ENCODE results near the gene IL1R1. TPM values are rescaled to one million over a fixed set of nuclear protein-coding genes. Genes with fewer than 3 reads are reported as not detected.

The IL1R1 gene
- total and polyA plus RNA-seq, 12 donors: 8.6 to 153 (median 126) TPM

DNA sequence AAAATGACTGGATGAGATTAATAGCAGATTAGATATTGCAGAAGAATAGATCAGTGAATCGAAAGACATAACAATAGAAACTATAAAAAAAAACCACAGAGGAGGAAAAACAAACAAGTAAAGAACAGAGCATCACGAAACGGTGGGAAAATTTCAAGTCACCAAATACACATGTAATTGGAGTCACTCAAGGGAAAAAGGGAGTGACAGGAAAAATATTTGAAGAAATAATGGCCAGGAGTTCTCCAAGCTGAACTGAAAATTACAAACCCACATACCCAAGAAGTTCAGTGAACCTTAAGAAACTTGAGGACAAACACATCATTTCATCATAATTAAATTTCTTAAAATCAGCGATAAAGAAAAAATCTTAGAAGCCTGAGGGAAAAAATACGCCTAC is 11.0 kb upstream of the IL1R1 start:
- WGBS, 4 donors: 81 to 95% (median 92%) methylated on average over 5 of the region's 5 CpGs
- H3K36me3 ChIP-seq (replicated peaks in 1 of 2): no peaks in the 10 kb centered on the region
- H3K27me3 ChIP-seq: no peaks in the 10 kb centered on the region
- H3K4me1 ChIP-seq (replicated peaks in 1 of 2): peaks cover 0 to 4% of the 10 kb centered on the region in 2 donors
- DNase-seq: no peak
- intact Hi-C loops (cut with DNase I): no loop called here
- H3K27ac ChIP-seq: no peak overlapping the region
- no peak overlapping the region for H3K4me3 ChIP-seq
- TF ChIP-seq CTCF (IDR thresholded peaks at IDR 0.05) (no peak), POLR2A (IDR thresholded peaks at IDR 0.05) (no peak)
- peaks cover 0 to 6% (median 0%) of the 10 kb centered on the region in 3 donors for H3K9me3 ChIP-seq (replicated peaks in 1 of 3)

- no peaks in the 10 kb centered on the region for H3K9me3 ChIP-seq (replicated peaks in 1 of 3)
- intact Hi-C loops (cut with DNase I): no loop called here
- 87 to 95% (median 89%) methylated on average over 2 of the region's 2 CpGs for WGBS, 4 donors
- peaks cover 3 to 6% of the 10 kb centered on the region in 2 donors for H3K4me1 ChIP-seq (replicated peaks in 1 of 2)
- DNase-seq: no peak
- no peak overlapping the region for H3K4me3 ChIP-seq
- no peak for TF ChIP-seq CTCF (IDR thresholded peaks at IDR 0.05)
- no peak for TF ChIP-seq POLR2A (IDR thresholded peaks at IDR 0.05)
- H3K36me3 ChIP-seq (replicated peaks in 1 of 2): no peaks in the 10 kb centered on the region
- H3K27ac ChIP-seq: no peak overlapping the region
- no peaks in the 10 kb centered on the region for H3K27me3 ChIP-seq
Observed at GRCh38 chr2:102137138-102137537, 5.4 kb upstream of the IL1R1 start.

DNA sequence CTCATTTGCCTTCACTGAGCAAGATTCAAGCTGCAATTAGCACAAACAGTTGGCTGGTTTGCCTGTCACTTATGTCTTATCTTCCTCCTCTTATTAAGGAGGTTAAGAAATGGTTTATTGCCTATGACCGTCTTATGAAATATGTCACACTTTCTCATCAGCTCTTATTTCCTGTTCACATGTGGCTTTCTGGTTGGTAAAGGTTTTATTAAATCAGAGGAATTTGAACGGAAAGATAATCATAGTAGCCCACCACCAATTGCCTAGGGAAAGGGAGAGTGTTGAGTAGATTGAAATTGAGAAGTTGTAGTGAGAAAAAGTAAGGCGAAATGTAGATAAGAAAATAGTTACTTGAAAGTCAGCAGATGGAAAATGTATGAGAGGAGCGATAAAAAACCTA is 4.2 kb upstream of the IL1R1 start:
- H3K36me3 ChIP-seq (replicated peaks in 1 of 2): no peaks in the 10 kb centered on the region
- intact Hi-C loops (cut with DNase I): no loop called here
- H3K4me3 ChIP-seq: no peak overlapping the region
- H3K4me1 ChIP-seq (replicated peaks in 1 of 2): peaks cover 4 to 7% of the 10 kb centered on the region in 2 donors
- H3K27me3 ChIP-seq: no peaks in the 10 kb centered on the region
- WGBS, 4 donors: 69 to 77% (median 70%) methylated on average over 4 of the region's 4 CpGs
- TF ChIP-seq POLR2A (IDR thresholded peaks at IDR 0.05) (no peak), CTCF (IDR thresholded peaks at IDR 0.05) (no peak)
- no peaks in the 10 kb centered on the region for H3K9me3 ChIP-seq (replicated peaks in 1 of 3)
- no peak for DNase-seq
- H3K27ac ChIP-seq: no peak overlapping the region

DNA sequence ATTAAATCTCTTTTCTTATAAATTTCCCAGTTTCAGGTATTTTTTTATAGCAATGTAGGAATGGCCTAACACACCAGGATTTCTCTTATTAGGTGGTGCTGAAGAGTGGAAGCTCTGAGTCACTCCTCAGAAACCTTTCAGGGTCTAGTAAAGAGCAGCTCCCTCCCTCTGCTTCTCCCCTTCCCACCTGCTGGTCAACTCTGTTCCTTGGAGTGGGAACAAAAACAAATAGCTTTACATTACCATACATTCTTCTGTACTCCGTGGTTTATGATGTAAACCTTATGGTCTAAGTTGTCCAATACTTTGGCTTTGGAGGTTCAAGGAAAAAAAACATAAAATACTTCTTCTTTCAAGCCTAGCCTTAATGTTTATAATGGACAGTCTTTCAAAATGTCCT is 2.7 kb upstream of the IL1R1 start:
- WGBS, 4 donors: 72 to 81% (median 76%) methylated on average over 1 of the region's 1 CpG
- H3K27me3 ChIP-seq: no peaks in the 10 kb centered on the region
- DNase-seq: no peak
- TF ChIP-seq CTCF (IDR thresholded peaks at IDR 0.05): no peak
- TF ChIP-seq POLR2A (IDR thresholded peaks at IDR 0.05): no peak
- H3K36me3 ChIP-seq (replicated peaks in 1 of 2): no peaks in the 10 kb centered on the region
- peaks cover 7 to 12% of the 10 kb centered on the region in 2 donors for H3K4me1 ChIP-seq (replicated peaks in 1 of 2)
- H3K9me3 ChIP-seq (replicated peaks in 1 of 3): no peaks in the 10 kb centered on the region
- no peak overlapping the region for H3K4me3 ChIP-seq
- H3K27ac ChIP-seq: no peak overlapping the region
- intact Hi-C loops (cut with DNase I): loop anchor here (10.0 kb wide), 1 partner anchor 115 kb away; no protein-coding TSS in a partner anchor
